HEK293 (cell line): ENCODE data around the gene PPM1N.

Experiments used
- CTCF ChIA-PET: fragments of 350-600 bp; formaldehyde crosslinking; extraction: SDS; loops from one replicate; lab custom pipeline; 2021; ENCODE audit warnings: antibody characterized with exemption; lab: Yijun Ruan, JAX
- POLR2A ChIA-PET: fragments of 300-600 bp; formaldehyde crosslinking; extraction: SDS; loops from one replicate; lab custom pipeline; 2020; ENCODE audit warnings: antibody characterized with exemption, inconsistent platforms; lab: Yijun Ruan, JAX
- H3K27ac ChIP-seq: fragments of 200-500 bp; sonication (Bioruptor generic); 2 replicates; pipeline ENCODE4 v1.5.1; 2014; ENCODE audit warnings: low read depth, low read length, control low read depth, inconsistent platforms; ENCODE audit errors: extremely low read depth
- H3K36me3 ChIP-seq, 2 experiments: fragments of 200-500 bp in 1 of 2; sonication (Bioruptor generic) in 1 of 2; 1 replicate in 1 of 2; 2 replicates in 1 of 2; pipeline ENCODE4 v1.5.1; 2014 to 2017; ENCODE audit warnings: inconsistent platforms in 2 of 2, low read length in 2 of 2; ENCODE audit not compliant: control insufficient read depth in 2 of 2, insufficient read depth in 1 of 2
- H3K4me1 ChIP-seq: fragments of 200-500 bp; sonication (Bioruptor generic); 2 replicates; pipeline ENCODE4 v1.5.1; 2014; ENCODE audit warnings: mild to moderate bottlenecking, low read length, inconsistent platforms; ENCODE audit not compliant: control insufficient read depth, insufficient read depth
- H3K4me3 ChIP-seq: 2 replicates; pipeline ENCODE4 v1.5.1; 2011; ENCODE audit warnings: low read depth, mild to moderate bottlenecking, control low read depth, low read length, moderate library complexity
- H3K9me3 ChIP-seq: fragments of 200-500 bp; sonication (Bioruptor generic); 2 replicates; pipeline ENCODE4 v1.5.1; 2014; ENCODE audit warnings: low read depth, low read length, inconsistent platforms; ENCODE audit not compliant: control insufficient read depth, insufficient read depth
- EGR2 ChIP-seq: fragments of 450-650 bp; formaldehyde crosslinking; IDR thresholded peaks from 2 replicates; pipeline ENCODE4 v1.5.1; 2016; ENCODE audit warnings: low read depth, missing biosample characterization, missing genetic modification characterization
- GLIS1 ChIP-seq: fragments of 450-650 bp; formaldehyde crosslinking; IDR thresholded peaks from 2 replicates; pipeline ENCODE4 v1.5.1; 2016; ENCODE audit warnings: missing biosample characterization, missing genetic modification characterization
- ZBTB1 ChIP-seq: fragments of 450-650 bp; formaldehyde crosslinking; IDR thresholded peaks from 2 replicates; pipeline ENCODE4 v1.5.1; 2016; ENCODE audit warnings: missing biosample characterization, missing genetic modification characterization
- ZFP37 ChIP-seq: fragments of 450-650 bp; formaldehyde crosslinking; IDR thresholded peaks from 2 replicates; pipeline ENCODE4 v1.5.1; 2016; ENCODE audit warnings: missing biosample characterization, missing genetic modification characterization
- ZNF19 ChIP-seq: fragments of 450-650 bp; formaldehyde crosslinking; IDR thresholded peaks from 2 replicates; pipeline ENCODE4; 2016; ENCODE audit warnings: missing biosample characterization, missing genetic modification characterization, low read depth
- ZNF221 ChIP-seq: fragments of 450-650 bp; formaldehyde crosslinking; IDR thresholded peaks from 2 replicates; pipeline ENCODE4 v1.5.1; 2017; ENCODE audit warnings: missing biosample characterization, missing genetic modification characterization, borderline replicate concordance
- ZNF223 ChIP-seq: fragments of 450-650 bp; formaldehyde crosslinking; IDR thresholded peaks from 2 replicates; pipeline ENCODE4 v1.5.1; 2016; ENCODE audit warnings: missing biosample characterization, missing genetic modification characterization
- ZNF23 ChIP-seq: fragments of 450-650 bp; formaldehyde crosslinking; IDR thresholded peaks from 2 replicates; pipeline ENCODE4 v1.5.1; 2016; ENCODE audit warnings: missing biosample characterization, missing genetic modification characterization, borderline replicate concordance
- ZNF292 ChIP-seq: fragments of 450-650 bp; formaldehyde crosslinking; IDR thresholded peaks from 2 replicates; pipeline ENCODE4 v1.5.1; 2016; ENCODE audit warnings: low read depth, missing biosample characterization, missing genetic modification characterization, borderline replicate concordance
- ZNF341 ChIP-seq: fragments of 450-650 bp; formaldehyde crosslinking; IDR thresholded peaks from 2 replicates; pipeline ENCODE4; 2016; ENCODE audit warnings: low read depth, missing biosample characterization, missing genetic modification characterization
- ZNF529 ChIP-seq: fragments of 450-650 bp; formaldehyde crosslinking; IDR thresholded peaks from 2 replicates; pipeline ENCODE4 v1.5.1; 2017; ENCODE audit warnings: missing genetic modification characterization, missing biosample characterization; ENCODE audit not compliant: insufficient replicate concordance
- ZNF596 ChIP-seq: fragments of 450-650 bp; IDR thresholded peaks from 2 replicates; pipeline ENCODE4 v1.5.0; 2018; ENCODE audit warnings: missing biosample characterization, mild to moderate bottlenecking, missing genetic modification characterization, moderate library complexity
- ZNF623 ChIP-seq: fragments of 450-650 bp; formaldehyde crosslinking; IDR thresholded peaks from 2 replicates; pipeline ENCODE4 v1.5.1; 2016; ENCODE audit warnings: missing biosample characterization, missing genetic modification characterization
- ZNF660 ChIP-seq: fragments of 450-650 bp; IDR thresholded peaks from 2 replicates; pipeline ENCODE4 v1.5.1; 2018; ENCODE audit warnings: missing biosample characterization, mild to moderate bottlenecking, missing genetic modification characterization
- ZNF76 ChIP-seq: fragments of 450-650 bp; formaldehyde crosslinking; IDR thresholded peaks from 2 replicates; pipeline ENCODE4; 2016; ENCODE audit warnings: low read depth, missing biosample characterization, missing genetic modification characterization, borderline replicate concordance
- ZSCAN30 ChIP-seq: fragments of 450-650 bp; IDR thresholded peaks from 2 replicates; pipeline ENCODE4 v1.5.1; 2018; ENCODE audit warnings: missing biosample characterization, mild to moderate bottlenecking, missing genetic modification characterization, moderate library complexity
- TF ChIP-seq, protein P1 (sequence below): fragments of 450-650 bp; formaldehyde crosslinking; IDR thresholded peaks from 2 replicates; pipeline ENCODE4 v1.5.1; 2016; ENCODE audit warnings: missing biosample characterization, missing genetic modification characterization
- TF ChIP-seq, protein P2 (sequence below): fragments of 450-650 bp; formaldehyde crosslinking; IDR thresholded peaks from 2 replicates; pipeline ENCODE4 v1.5.1; 2016; ENCODE audit warnings: missing biosample characterization, missing genetic modification characterization, borderline replicate concordance
- TF ChIP-seq, protein P3 (sequence below): fragments of 450-650 bp; formaldehyde crosslinking; IDR thresholded peaks from 2 replicates; pipeline ENCODE4 v1.5.1; 2016; ENCODE audit warnings: missing biosample characterization, missing genetic modification characterization, low read depth
- TF ChIP-seq, protein P4 (sequence below): fragments of 450-650 bp; formaldehyde crosslinking; optimal IDR thresholded peaks from 2 replicates; pipeline ENCODE3; 2016; ENCODE audit warnings: missing biosample characterization, mild to moderate bottlenecking, missing genetic modification characterization

The PPM1N gene

DNA sequence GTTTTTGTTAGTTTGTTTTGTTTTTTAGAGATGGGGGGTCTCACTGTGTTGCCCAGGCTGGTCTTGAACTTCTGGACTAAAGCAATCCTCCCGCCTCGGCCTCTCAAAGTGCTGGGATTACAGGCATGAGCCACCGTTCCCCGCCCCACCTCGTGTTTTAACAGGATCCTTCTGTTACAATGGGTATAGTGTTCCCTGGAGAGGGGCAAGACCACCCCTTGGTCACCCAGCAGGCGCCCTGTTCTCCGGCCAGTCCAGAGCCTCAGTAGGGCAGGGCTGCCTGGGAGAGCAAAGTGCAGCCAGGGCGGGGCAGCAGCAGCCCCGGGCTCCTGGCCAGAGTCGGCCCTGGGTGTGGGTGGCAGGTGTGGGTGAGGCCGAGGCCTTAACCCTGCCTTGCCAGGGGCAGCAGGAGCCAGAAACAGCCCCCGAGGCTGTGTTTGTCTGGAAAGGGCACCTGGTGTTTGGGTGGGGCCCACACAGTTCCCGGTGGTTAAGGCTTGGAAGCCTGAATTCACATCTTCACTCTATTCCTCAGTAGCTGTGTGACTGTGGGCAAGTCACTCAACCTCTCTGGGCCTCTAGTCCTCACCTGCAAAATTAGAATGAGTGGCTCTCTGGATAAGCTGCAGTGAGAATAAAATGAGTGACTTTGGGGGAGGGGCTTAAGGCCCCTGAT, 16.3 kb downstream of the PPM1N start (continued):
- TF ChIP-seq ZNF660 (tag by site-specific recombination) (no peak), ZNF76 (tag by site-specific recombination) (no peak), ZNF23 (tag by site-specific recombination) (no peak), ZNF623 (tag by site-specific recombination) (no peak), ZNF292 (no peak)

DNA sequence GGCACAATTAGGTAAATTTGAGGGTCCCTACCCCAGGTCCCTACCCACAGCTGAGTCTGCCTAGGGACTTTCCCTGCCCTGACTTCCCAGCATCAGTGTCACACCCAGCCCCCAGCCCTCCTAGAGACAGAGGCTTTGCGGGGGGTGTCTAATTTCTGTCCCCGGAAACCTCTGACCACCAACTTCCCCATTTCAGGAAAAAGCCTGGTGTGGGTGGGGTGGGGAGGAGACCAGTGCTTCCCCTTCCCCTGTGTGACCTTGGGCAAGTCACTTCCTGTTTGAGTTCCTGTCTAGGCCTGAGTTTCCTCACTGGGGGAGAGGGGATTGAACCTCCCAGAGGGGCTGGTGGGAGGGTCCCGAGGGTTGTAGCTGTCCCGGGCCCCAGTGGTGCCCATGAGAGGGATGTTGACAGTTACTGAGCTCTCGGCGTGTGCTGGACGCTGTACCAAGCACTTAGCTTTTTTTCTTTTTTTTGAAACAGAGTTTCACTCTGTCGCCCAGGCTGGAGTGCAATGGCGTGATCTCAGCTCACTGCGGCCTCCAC, 16.9 kb downstream of the PPM1N start:
- peaks cover 0 to 17% of the 10 kb centered on the region in 2 experiments; a peak in 2 of 3 replicates for H3K36me3 ChIP-seq
- ChIA-PET POLR2A (interaction anchor here (1.2 to 1.4 kb wide), 2 partner anchors 7 to 254 kb away, joined by 3 to 4 read pairs; partner anchors contain the start of gene SIX5), CTCF (interaction anchor here (0.6 to 1.7 kb wide), 5 partner anchors 30 to 246 kb away, joined by 4 to 5 read pairs (median 4); no protein-coding TSS in a partner anchor)
- TF ChIP-seq ZNF596 (tag by site-specific recombination) = no peak
- TF ChIP-seq GLIS1 (tag by site-specific recombination) = peak; percentile 36
- TF ChIP-seq, protein P1, sequence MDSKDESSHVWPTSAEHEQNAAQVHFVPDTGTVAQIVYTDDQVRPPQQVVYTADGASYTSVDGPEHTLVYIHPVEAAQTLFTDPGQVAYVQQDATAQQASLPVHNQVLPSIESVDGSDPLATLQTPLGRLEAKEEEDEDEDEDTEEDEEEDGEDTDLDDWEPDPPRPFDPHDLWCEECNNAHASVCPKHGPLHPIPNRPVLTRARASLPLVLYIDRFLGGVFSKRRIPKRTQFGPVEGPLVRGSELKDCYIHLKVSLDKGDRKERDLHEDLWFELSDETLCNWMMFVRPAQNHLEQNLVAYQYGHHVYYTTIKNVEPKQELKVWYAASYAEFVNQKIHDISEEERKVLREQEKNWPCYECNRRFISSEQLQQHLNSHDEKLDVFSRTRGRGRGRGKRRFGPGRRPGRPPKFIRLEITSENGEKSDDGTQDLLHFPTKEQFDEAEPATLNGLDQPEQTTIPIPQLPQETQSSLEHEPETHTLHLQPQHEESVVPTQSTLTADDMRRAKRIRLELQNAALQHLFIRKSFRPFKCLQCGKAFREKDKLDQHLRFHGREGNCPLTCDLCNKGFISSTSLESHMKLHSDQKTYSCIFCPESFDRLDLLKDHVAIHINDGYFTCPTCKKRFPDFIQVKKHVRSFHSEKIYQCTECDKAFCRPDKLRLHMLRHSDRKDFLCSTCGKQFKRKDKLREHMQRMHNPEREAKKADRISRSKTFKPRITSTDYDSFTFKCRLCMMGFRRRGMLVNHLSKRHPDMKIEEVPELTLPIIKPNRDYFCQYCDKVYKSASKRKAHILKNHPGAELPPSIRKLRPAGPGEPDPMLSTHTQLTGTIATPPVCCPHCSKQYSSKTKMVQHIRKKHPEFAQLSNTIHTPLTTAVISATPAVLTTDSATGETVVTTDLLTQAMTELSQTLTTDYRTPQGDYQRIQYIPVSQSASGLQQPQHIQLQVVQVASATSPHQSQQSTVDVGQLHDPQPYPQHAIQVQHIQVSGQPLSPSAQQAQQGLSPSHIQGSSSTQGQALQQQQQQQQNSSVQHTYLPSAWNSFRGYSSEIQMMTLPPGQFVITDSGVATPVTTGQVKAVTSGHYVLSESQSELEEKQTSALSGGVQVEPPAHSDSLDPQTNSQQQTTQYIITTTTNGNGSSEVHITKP = no peak
- TF ChIP-seq ZNF19 (tag by site-specific recombination) = no peak
- TF ChIP-seq ZSCAN30 (tag by site-specific recombination) = no peak
- TF ChIP-seq, protein P2, sequence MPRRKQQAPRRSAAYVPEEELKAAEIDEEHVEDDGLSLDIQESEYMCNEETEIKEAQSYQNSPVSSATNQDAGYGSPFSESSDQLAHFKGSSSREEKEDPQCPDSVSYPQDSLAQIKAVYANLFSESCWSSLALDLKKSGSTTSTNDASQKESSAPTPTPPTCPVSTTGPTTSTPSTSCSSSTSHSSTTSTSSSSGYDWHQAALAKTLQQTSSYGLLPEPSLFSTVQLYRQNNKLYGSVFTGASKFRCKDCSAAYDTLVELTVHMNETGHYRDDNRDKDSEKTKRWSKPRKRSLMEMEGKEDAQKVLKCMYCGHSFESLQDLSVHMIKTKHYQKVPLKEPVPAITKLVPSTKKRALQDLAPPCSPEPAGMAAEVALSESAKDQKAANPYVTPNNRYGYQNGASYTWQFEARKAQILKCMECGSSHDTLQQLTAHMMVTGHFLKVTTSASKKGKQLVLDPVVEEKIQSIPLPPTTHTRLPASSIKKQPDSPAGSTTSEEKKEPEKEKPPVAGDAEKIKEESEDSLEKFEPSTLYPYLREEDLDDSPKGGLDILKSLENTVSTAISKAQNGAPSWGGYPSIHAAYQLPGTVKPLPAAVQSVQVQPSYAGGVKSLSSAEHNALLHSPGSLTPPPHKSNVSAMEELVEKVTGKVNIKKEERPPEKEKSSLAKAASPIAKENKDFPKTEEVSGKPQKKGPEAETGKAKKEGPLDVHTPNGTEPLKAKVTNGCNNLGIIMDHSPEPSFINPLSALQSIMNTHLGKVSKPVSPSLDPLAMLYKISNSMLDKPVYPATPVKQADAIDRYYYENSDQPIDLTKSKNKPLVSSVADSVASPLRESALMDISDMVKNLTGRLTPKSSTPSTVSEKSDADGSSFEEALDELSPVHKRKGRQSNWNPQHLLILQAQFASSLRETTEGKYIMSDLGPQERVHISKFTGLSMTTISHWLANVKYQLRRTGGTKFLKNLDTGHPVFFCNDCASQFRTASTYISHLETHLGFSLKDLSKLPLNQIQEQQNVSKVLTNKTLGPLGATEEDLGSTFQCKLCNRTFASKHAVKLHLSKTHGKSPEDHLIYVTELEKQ (tag by site-specific recombination) = no peak
- no peak for TF ChIP-seq ZNF529
- no peak for TF ChIP-seq ZBTB1 (tag by site-specific recombination)
- no peak overlapping the region for H3K27ac ChIP-seq
- H3K4me3 ChIP-seq = no peak overlapping the region
- H3K4me1 ChIP-seq = no peaks in the 10 kb centered on the region
- H3K9me3 ChIP-seq = no peaks in the 10 kb centered on the region

DNA sequence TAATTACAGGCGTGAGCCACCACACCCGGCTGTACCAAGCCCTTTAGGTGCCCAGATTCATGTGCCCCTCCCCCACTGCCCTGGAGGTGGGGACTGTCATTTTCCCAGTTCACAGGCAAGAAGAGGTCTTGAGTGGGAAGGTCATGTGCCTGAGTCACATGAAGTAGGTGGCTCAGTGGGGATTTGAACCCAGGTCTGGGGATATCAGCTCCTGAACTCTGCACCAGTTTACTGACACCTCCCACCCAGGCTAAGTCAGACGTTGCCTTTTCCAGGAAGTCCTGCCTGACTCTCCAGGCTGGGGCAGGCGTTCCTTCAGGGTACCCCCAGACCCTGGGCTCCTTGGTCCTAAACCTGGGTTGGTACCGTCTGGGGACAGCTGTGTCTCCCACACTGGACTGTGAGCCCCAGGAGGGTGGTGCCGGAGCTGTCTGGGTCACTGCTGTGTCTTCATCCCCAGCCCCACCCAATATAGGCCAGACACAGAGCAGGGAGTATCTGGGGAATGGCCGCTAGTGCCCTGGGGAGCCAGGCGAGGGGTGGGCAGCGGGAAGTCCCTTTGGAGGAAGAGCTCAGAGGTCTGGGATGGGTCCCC, 17.7 kb downstream of the PPM1N start:
- H3K4me3 ChIP-seq = no peak overlapping the region
- H3K4me1 ChIP-seq = no peaks in the 10 kb centered on the region
- H3K9me3 ChIP-seq = no peaks in the 10 kb centered on the region
- ChIA-PET CTCF (interaction anchor here (0.7 to 1.7 kb wide), 6 partner anchors 20 to 246 kb away, joined by 3 to 5 read pairs (median 4); no protein-coding TSS in a partner anchor), POLR2A (interaction anchor here (1.2 to 1.4 kb wide), 2 partner anchors 8 to 253 kb away, joined by 3 to 4 read pairs; partner anchors contain the start of gene SIX5)
- no peak overlapping the region for H3K27ac ChIP-seq
- peaks cover 0 to 20% of the 10 kb centered on the region in 2 experiments; a peak in 2 of 3 replicates for H3K36me3 ChIP-seq
- TF ChIP-seq ZFP37 (tag by site-specific recombination) (no peak), ZNF341 (peak; percentile 24; the same call in 1 of the 2 replicates), EGR2 (tag by site-specific recombination) (peak; percentile 41; the same call in 1 of the 2 replicates), ZNF221 (no peak), ZNF223 (tag by site-specific recombination) (no peak), ZNF292 (no peak)
- TF ChIP-seq, protein P3, sequence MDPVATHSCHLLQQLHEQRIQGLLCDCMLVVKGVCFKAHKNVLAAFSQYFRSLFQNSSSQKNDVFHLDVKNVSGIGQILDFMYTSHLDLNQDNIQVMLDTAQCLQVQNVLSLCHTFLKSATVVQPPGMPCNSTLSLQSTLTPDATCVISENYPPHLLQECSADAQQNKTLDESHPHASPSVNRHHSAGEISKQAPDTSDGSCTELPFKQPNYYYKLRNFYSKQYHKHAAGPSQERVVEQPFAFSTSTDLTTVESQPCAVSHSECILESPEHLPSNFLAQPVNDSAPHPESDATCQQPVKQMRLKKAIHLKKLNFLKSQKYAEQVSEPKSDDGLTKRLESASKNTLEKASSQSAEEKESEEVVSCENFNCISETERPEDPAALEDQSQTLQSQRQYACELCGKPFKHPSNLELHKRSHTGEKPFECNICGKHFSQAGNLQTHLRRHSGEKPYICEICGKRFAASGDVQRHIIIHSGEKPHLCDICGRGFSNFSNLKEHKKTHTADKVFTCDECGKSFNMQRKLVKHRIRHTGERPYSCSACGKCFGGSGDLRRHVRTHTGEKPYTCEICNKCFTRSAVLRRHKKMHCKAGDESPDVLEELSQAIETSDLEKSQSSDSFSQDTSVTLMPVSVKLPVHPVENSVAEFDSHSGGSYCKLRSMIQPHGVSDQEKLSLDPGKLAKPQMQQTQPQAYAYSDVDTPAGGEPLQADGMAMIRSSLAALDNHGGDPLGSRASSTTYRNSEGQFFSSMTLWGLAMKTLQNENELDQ (tag by site-specific recombination) = no peak
- TF ChIP-seq, protein P4, sequence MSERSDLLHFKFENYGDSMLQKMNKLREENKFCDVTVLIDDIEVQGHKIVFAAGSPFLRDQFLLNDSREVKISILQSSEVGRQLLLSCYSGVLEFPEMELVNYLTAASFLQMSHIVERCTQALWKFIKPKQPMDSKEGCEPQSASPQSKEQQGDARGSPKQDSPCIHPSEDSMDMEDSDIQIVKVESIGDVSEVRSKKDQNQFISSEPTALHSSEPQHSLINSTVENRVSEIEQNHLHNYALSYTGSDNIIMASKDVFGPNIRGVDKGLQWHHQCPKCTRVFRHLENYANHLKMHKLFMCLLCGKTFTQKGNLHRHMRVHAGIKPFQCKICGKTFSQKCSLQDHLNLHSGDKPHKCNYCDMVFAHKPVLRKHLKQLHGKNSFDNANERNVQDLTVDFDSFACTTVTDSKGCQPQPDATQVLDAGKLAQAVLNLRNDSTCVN = no peak
